HEK293 (cell line): Measurements from ENCODE around the gene VPS33A.

Source experiments
- BCL11A ChIP-seq: fragments of 450-650 bp; formaldehyde crosslinking; IDR thresholded peaks from 2 replicates; pipeline ENCODE4 v1.5.1; 2016; ENCODE audit warnings: low read depth, missing biosample characterization, missing genetic modification characterization
- BCL6B ChIP-seq: fragments of 450-650 bp; formaldehyde crosslinking; IDR thresholded peaks from 2 replicates; pipeline ENCODE4 v1.5.1; 2017; ENCODE audit warnings: missing biosample characterization, missing genetic modification characterization
- HIC1 ChIP-seq: fragments of 450-650 bp; formaldehyde crosslinking; IDR thresholded peaks from 2 replicates; pipeline ENCODE4 v1.5.1; 2016; ENCODE audit warnings: missing biosample characterization, missing genetic modification characterization
- HOXC10 ChIP-seq: sonication (generic); formaldehyde crosslinking; IDR thresholded peaks from 2 replicates; pipeline ENCODE4 v1.8.1; 2023; ENCODE audit warnings: mild to moderate bottlenecking, missing genetic modification reagents
- IKZF3 ChIP-seq: fragments of 450-650 bp; IDR thresholded peaks from 2 replicates; pipeline ENCODE4 v1.5.0; 2018; ENCODE audit warnings: missing biosample characterization, mild to moderate bottlenecking, missing genetic modification characterization, moderate library complexity
- KLF9 ChIP-seq: fragments of 450-650 bp; formaldehyde crosslinking; IDR thresholded peaks from 2 replicates; pipeline ENCODE4 v1.5.1; 2016; ENCODE audit warnings: missing biosample characterization, missing genetic modification characterization, low read depth
- MYNN ChIP-seq: fragments of 450-650 bp; formaldehyde crosslinking; IDR thresholded peaks from 2 replicates; pipeline ENCODE4 v1.5.1; 2016; ENCODE audit warnings: missing biosample characterization, missing genetic modification characterization, borderline replicate concordance
- ZBTB1 ChIP-seq: fragments of 450-650 bp; formaldehyde crosslinking; IDR thresholded peaks from 2 replicates; pipeline ENCODE4 v1.5.1; 2016; ENCODE audit warnings: missing biosample characterization, missing genetic modification characterization
- ZBTB21 ChIP-seq: fragments of 450-650 bp; formaldehyde crosslinking; IDR thresholded peaks from 2 replicates; pipeline ENCODE4 v1.5.1; 2017; ENCODE audit warnings: missing biosample characterization, missing genetic modification characterization
- ZBTB44 ChIP-seq: fragments of 450-650 bp; IDR thresholded peaks from 2 replicates; pipeline ENCODE4 v1.5.1; 2018; ENCODE audit warnings: missing biosample characterization, mild to moderate bottlenecking, missing genetic modification characterization
- ZBTB6 ChIP-seq: fragments of 450-650 bp; formaldehyde crosslinking; IDR thresholded peaks from 2 replicates; pipeline ENCODE4 v1.5.1; 2017; ENCODE audit warnings: missing biosample characterization, missing genetic modification characterization
- ZFP41 ChIP-seq: fragments of 450-650 bp; formaldehyde crosslinking; IDR thresholded peaks from 2 replicates; pipeline ENCODE4 v1.5.1; 2016; ENCODE audit warnings: missing biosample characterization, missing genetic modification characterization, borderline replicate concordance
- ZNF146 ChIP-seq: fragments of 450-650 bp; formaldehyde crosslinking; IDR thresholded peaks from 2 replicates; pipeline ENCODE4 v1.5.1; 2016; ENCODE audit warnings: missing biosample characterization, missing genetic modification characterization
- ZNF155 ChIP-seq: fragments of 450-650 bp; formaldehyde crosslinking; IDR thresholded peaks from 2 replicates; pipeline ENCODE4 v1.5.1; 2016; ENCODE audit warnings: missing biosample characterization, missing genetic modification characterization
- ZNF239 ChIP-seq: fragments of 450-650 bp; formaldehyde crosslinking; IDR thresholded peaks from 2 replicates; pipeline ENCODE4 v1.5.1; 2016; ENCODE audit warnings: missing biosample characterization, missing genetic modification characterization
- ZNF302 ChIP-seq: fragments of 450-650 bp; formaldehyde crosslinking; IDR thresholded peaks from 2 replicates; pipeline ENCODE4 v1.5.1; 2016; ENCODE audit warnings: missing biosample characterization, missing genetic modification characterization, low read depth
- ZNF350 ChIP-seq: fragments of 450-650 bp; formaldehyde crosslinking; IDR thresholded peaks from 2 replicates; pipeline ENCODE4 v1.5.0; 2017; ENCODE audit warnings: missing biosample characterization, mild to moderate bottlenecking, missing genetic modification characterization
- ZNF354C ChIP-seq: fragments of 450-650 bp; formaldehyde crosslinking; IDR thresholded peaks from 2 replicates; pipeline ENCODE4 v1.5.1; 2016; ENCODE audit warnings: missing biosample characterization, missing genetic modification characterization, low read depth, borderline replicate concordance
- ZNF423 ChIP-seq: fragments of 450-650 bp; formaldehyde crosslinking; IDR thresholded peaks from 2 replicates; pipeline ENCODE4 v1.5.1; 2016; ENCODE audit warnings: missing biosample characterization, missing genetic modification characterization
- ZNF48 ChIP-seq: fragments of 450-650 bp; formaldehyde crosslinking; IDR thresholded peaks from 2 replicates; pipeline ENCODE4 v1.5.1; 2016; ENCODE audit warnings: missing biosample characterization, missing genetic modification characterization
- ZNF521 ChIP-seq: fragments of 450-650 bp; formaldehyde crosslinking; IDR thresholded peaks from 2 replicates; pipeline ENCODE4 v1.5.1; 2017; ENCODE audit warnings: missing biosample characterization, mild to moderate bottlenecking, missing genetic modification characterization
- ZNF530 ChIP-seq: fragments of 450-650 bp; formaldehyde crosslinking; IDR thresholded peaks from 2 replicates; pipeline ENCODE4 v1.5.1; 2016; ENCODE audit warnings: low read depth, missing biosample characterization, missing genetic modification characterization
- ZNF704 ChIP-seq: fragments of 450-650 bp; formaldehyde crosslinking; IDR thresholded peaks from 2 replicates; pipeline ENCODE4 v1.5.1; 2016; ENCODE audit warnings: missing biosample characterization, missing genetic modification characterization
- ZNF776 ChIP-seq: fragments of 450-650 bp; formaldehyde crosslinking; IDR thresholded peaks from 2 replicates; pipeline ENCODE4 v1.5.0; 2017; ENCODE audit warnings: missing biosample characterization, missing genetic modification characterization, borderline replicate concordance
- ZSCAN16 ChIP-seq: fragments of 450-650 bp; formaldehyde crosslinking; IDR thresholded peaks from 2 replicates; pipeline ENCODE4 v1.5.1; 2016; ENCODE audit warnings: missing biosample characterization, missing genetic modification characterization
- ZSCAN4 ChIP-seq: fragments of 450-650 bp; formaldehyde crosslinking; IDR thresholded peaks from 2 replicates; pipeline ENCODE4 v1.5.1; 2017; ENCODE audit warnings: missing biosample characterization, missing genetic modification characterization
- TF ChIP-seq, protein P1 (sequence below): fragments of 450-650 bp; formaldehyde crosslinking; IDR thresholded peaks from 2 replicates; pipeline ENCODE4 v1.5.1; 2016; ENCODE audit warnings: missing biosample characterization, missing genetic modification characterization

Gene VPS33A

DNA sequence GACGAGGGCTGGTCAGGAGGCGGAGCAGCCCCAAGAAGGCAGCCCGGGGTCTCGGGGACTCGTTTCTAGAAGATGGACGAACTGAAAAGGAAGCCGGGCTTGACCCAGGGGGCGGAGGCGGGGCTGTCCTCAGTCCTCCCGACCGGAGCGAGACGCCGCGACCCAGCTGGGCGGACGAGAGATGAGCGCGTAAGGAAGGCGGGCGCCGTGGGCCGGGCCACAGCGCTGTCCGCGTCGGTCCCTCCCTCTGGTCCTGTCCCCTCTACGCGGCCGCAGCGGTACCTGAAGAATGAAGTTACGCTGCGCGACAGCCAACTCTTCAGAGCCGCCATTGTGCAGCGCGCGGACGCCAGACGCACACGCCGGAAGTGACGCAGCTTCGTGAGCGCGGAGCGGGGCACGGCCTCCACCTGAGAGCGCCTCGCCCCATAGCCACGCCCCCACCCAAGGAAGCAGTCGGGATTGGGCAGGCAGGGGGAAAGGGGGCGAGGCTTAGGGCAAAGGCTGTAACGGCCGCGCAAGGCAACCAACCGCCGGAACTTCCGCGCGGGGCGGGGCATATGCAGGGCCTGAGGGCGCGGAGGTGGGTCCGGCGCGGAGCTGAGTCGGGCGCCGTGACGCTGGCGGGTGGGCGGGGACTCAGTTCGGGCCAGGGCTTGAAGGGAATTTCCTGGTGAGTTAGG is 40.5 kb downstream of the VPS33A start, which contains the start of gene DIABLO (continued):
- TF ChIP-seq ZNF423 (tag by site-specific recombination) (no peak), ZBTB6 (tag by site-specific recombination) (no peak), ZSCAN4 (tag by site-specific recombination) (no peak), ZBTB21 (peak; percentile 82), ZNF354C (tag by site-specific recombination) (no peak), ZNF155 (tag by site-specific recombination) (no peak), ZBTB1 (tag by site-specific recombination) (no peak), ZNF704 (tag by site-specific recombination) (no peak), ZNF350 (tag by site-specific recombination) (no peak), ZFP41 (tag by site-specific recombination) (no peak), ZNF776 (no peak), ZNF530 (tag by site-specific recombination) (no peak), ZNF239 (tag by site-specific recombination) (no peak), ZNF302 (tag by site-specific recombination) (no peak), ZNF146 (tag by site-specific recombination) (no peak), ZNF48 (no peak), ZNF521 (no peak), HOXC10 (CRISPR knock-in tag) (no peak), BCL11A (tag by site-specific recombination) (no peak), IKZF3 (tag by site-specific recombination) (no peak), ZSCAN16 (no peak), KLF9 (tag by site-specific recombination) (peak; percentile 88), BCL6B (no peak), MYNN (no peak), HIC1 (tag by site-specific recombination) (no peak), ZBTB44 (tag by site-specific recombination) (no peak)
- TF ChIP-seq, protein P1, sequence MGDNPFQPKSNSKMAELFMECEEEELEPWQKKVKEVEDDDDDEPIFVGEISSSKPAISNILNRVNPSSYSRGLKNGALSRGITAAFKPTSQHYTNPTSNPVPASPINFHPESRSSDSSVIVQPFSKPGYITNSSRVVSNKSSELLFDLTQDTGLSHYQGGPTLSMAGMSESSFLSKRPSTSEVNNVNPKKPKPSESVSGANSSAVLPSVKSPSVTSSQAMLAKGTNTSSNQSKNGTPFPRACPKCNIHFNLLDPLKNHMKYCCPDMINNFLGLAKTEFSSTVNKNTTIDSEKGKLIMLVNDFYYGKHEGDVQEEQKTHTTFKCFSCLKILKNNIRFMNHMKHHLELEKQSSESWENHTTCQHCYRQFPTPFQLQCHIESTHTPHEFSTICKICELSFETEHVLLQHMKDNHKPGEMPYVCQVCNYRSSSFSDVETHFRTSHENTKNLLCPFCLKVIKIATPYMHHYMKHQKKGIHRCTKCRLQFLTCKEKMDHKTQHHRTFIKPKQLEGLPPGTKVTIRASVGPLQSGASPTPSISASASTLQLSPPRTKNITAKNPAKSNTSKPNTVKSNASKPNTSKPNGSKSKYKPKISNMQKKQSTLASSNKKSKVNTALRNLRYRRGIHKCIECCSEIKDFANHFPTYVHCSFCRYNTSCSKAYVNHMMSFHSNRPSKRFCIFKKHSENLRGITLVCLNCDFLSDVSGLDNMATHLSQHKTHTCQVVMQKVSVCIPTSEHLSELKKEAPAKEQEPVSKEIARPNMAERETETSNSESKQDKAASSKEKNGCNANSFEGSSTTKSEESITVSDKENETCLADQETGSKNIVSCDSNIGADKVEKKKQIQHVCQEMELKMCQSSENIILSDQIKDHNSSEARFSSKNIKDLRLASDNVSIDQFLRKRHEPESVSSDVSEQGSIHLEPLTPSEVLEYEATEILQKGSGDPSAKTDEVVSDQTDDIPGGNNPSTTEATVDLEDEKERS: no peak
